Muscle of leg (tissue), 11 donors: ENCODE results near the gene TMEM11. TPM values are rescaled to one million over a fixed set of nuclear protein-coding genes. Genes with fewer than 3 reads are reported as not detected.

ENCODE experiments used
- DNase-seq: peaks from one replicate; pipeline ENCODE4 v3.0.0; 2013
- H3K27ac ChIP-seq: one replicate; pipeline ENCODE4 v1.5.1; 2013; ENCODE audit warnings: mild to moderate bottlenecking, low read length, control low read depth
- H3K27me3 ChIP-seq: one replicate; pipeline ENCODE4 v1.6.1; 2013; ENCODE audit warnings: low read length; ENCODE audit not compliant: control insufficient read depth, insufficient read depth
- H3K36me3 ChIP-seq: one replicate; pipeline ENCODE4 v1.6.1; 2013; ENCODE audit warnings: low read length; ENCODE audit not compliant: control insufficient read depth, insufficient read depth
- H3K4me1 ChIP-seq: one replicate; pipeline ENCODE4 v1.6.1; 2013; ENCODE audit warnings: low read length; ENCODE audit not compliant: control insufficient read depth, insufficient read depth
- H3K4me3 ChIP-seq: one replicate; pipeline ENCODE4 v1.5.1; 2013; ENCODE audit warnings: low read length, control low read depth
- H3K9me3 ChIP-seq: replicated peaks from 2 replicates; pipeline ENCODE4 v1.6.1; 2013; ENCODE audit warnings: low read depth, low read length; ENCODE audit not compliant: control insufficient read depth
- WGBS: methylation state at CpG from one replicate; pipeline ENCODE4 v1.1.5; 2013; ENCODE audit warnings: missing lambda C conversion rate; ENCODE audit not compliant: insufficient coverage; 5-methylcytosine and 5-hydroxymethylcytosine counted together
- polyA plus RNA-seq, 8 donors: library from polyadenylated mRNA; unstranded; fragments of 120-200 nt; gene quantifications; one replicate each; pipeline versions ENCODE4 v1.2.1 to v1.2.3, GENCODE V29; 2013; ENCODE audit warnings: inconsistent platforms in 1 of 8, low replicate concordance in 1 of 8; ENCODE audit not compliant: insufficient read length in 8 of 8, insufficient read depth in 1 of 8
- total RNA-seq: library from RNA; stranded (reverse); fragments of 120-200 nt; gene quantifications from one replicate; pipeline ENCODE4 v1.2.4, GENCODE V29; 2013

The TMEM11 gene
- total and polyA plus RNA-seq, 9 donors, result 20.3 to 32.6 (median 28.2) TPM

- H3K9me3 ChIP-seq, result no peaks in the 10 kb centered on the region
- H3K4me1 ChIP-seq, result peaks cover 39% of the 10 kb centered on the region
- H3K27me3 ChIP-seq, result no peaks in the 10 kb centered on the region
- H3K36me3 ChIP-seq, result peaks cover 20% of the 10 kb centered on the region
- no peak overlapping the region for H3K27ac ChIP-seq
- WGBS, result 83% methylated on average over 4 of the region's 4 CpGs
- no peak for DNase-seq
- no peak overlapping the region for H3K4me3 ChIP-seq
Observed at GRCh38 chr17:21189361-21189760, 24.6 kb downstream of the TMEM11 start.

GRCh38 chr17:21186399-21187187 is 27.4 kb downstream of the TMEM11 start:
- Histone ChIP-seq H3K27me3 (no peaks in the 10 kb centered on the region), H3K4me1 (peaks cover 19% of the 10 kb centered on the region), H3K27ac (peak overlapping the region; percentile 51), H3K9me3 (no peaks in the 10 kb centered on the region), H3K36me3 (peaks cover 29% of the 10 kb centered on the region), H3K4me3 (no peak overlapping the region)
- WGBS, result 83% methylated on average over 3 of the region's 6 CpGs
- peak; percentile 32 for DNase-seq

- Histone ChIP-seq H3K4me3 (no peak overlapping the region), H3K27me3 (no peaks in the 10 kb centered on the region), H3K36me3 (peaks cover 29% of the 10 kb centered on the region), H3K4me1 (peaks cover 4% of the 10 kb centered on the region), H3K27ac (no peak overlapping the region), H3K9me3 (no peaks in the 10 kb centered on the region)
- WGBS, result no CpG with 5 or more reads among the region's 1 CpG
- no peak for DNase-seq
Observed at GRCh38 chr17:21185061-21185460, 28.9 kb downstream of the TMEM11 start.

- no peak overlapping the region for H3K27ac ChIP-seq
- no peak overlapping the region for H3K4me3 ChIP-seq
- peaks cover 2% of the 10 kb centered on the region for H3K4me1 ChIP-seq
- DNase-seq, result no peak
- H3K9me3 ChIP-seq, result no peaks in the 10 kb centered on the region
- 80% methylated on average over 1 of the region's 3 CpGs for WGBS
- H3K36me3 ChIP-seq, result peaks cover 32% of the 10 kb centered on the region
- no peaks in the 10 kb centered on the region for H3K27me3 ChIP-seq
Observed at GRCh38 chr17:21184570-21184969, 29.4 kb downstream of the TMEM11 start.

- H3K4me3 ChIP-seq, result no peak overlapping the region
Observed at GRCh38 chr17:21183468-21183867, 30.5 kb downstream of the TMEM11 start.

GRCh38 chr17:21177854-21178600 is 35.9 kb downstream of the TMEM11 start:
- no peak for DNase-seq
- Histone ChIP-seq H3K9me3 (no peaks in the 10 kb centered on the region), H3K27me3 (no peaks in the 10 kb centered on the region), H3K27ac (no peak overlapping the region), H3K4me3 (no peak overlapping the region), H3K36me3 (peaks cover 23% of the 10 kb centered on the region), H3K4me1 (peaks cover 22% of the 10 kb centered on the region)
- WGBS, result 95% methylated on average over 9 of the region's 13 CpGs

More at GRCh38 chr17:21183468-21183867, 30.5 kb downstream of the TMEM11 start:
- Histone ChIP-seq H3K9me3 (no peaks in the 10 kb centered on the region), H3K27ac (no peak overlapping the region), H3K4me1 (peaks cover 2% of the 10 kb centered on the region), H3K27me3 (no peaks in the 10 kb centered on the region), H3K36me3 (peaks cover 21% of the 10 kb centered on the region)
- WGBS, result 68% methylated on average over 4 of the region's 5 CpGs
- no peak for DNase-seq

- Histone ChIP-seq H3K27me3 (no peaks in the 10 kb centered on the region), H3K4me3 (no peak overlapping the region), H3K36me3 (peaks cover 29% of the 10 kb centered on the region), H3K9me3 (no peaks in the 10 kb centered on the region), H3K4me1 (peaks cover 29% of the 10 kb centered on the region), H3K27ac (no peak overlapping the region)
- no peak for DNase-seq
- WGBS, result 100% methylated on average over 5 of the region's 8 CpGs
Observed at GRCh38 chr17:21177401-21177800, 36.6 kb downstream of the TMEM11 start.

GRCh38 chr17:21176773-21177395 is 37.1 kb downstream of the TMEM11 start:
- H3K4me3 ChIP-seq, result no peak overlapping the region
- peaks cover 29% of the 10 kb centered on the region for H3K36me3 ChIP-seq
- DNase-seq, result no peak
- no peaks in the 10 kb centered on the region for H3K27me3 ChIP-seq
- H3K9me3 ChIP-seq, result no peaks in the 10 kb centered on the region
- WGBS, result 85% methylated on average over 9 of the region's 12 CpGs
- H3K27ac ChIP-seq, result no peak overlapping the region
- peaks cover 32% of the 10 kb centered on the region for H3K4me1 ChIP-seq

GRCh38 chr17:21174713-21175112 is 39.2 kb downstream of the TMEM11 start:
- 83% methylated on average over 2 of the region's 7 CpGs for WGBS
- no peaks in the 10 kb centered on the region for H3K9me3 ChIP-seq
- no peak overlapping the region for H3K4me3 ChIP-seq
- no peak for DNase-seq
- no peaks in the 10 kb centered on the region for H3K27me3 ChIP-seq
- peaks cover 32% of the 10 kb centered on the region for H3K36me3 ChIP-seq
- H3K27ac ChIP-seq, result peak overlapping the region; percentile 52
- peaks cover 42% of the 10 kb centered on the region for H3K4me1 ChIP-seq

GRCh38 chr17:21174186-21174585 is 39.8 kb downstream of the TMEM11 start:
- H3K9me3 ChIP-seq, result no peaks in the 10 kb centered on the region
- peaks cover 47% of the 10 kb centered on the region for H3K4me1 ChIP-seq
- WGBS, result 76% methylated on average over 4 of the region's 8 CpGs
- no peak for DNase-seq
- peak overlapping the region; percentile 52 for H3K27ac ChIP-seq
- peaks cover 31% of the 10 kb centered on the region for H3K36me3 ChIP-seq
- no peaks in the 10 kb centered on the region for H3K27me3 ChIP-seq
- H3K4me3 ChIP-seq, result no peak overlapping the region
